Measurements from ENCODE around the gene AGPAT4. TPM values are rescaled to one million over a fixed set of nuclear protein-coding genes. Genes with fewer than 3 reads are reported as not detected.

The AGPAT4 gene
- total RNA-seq, 1 experiment from 2014 or later, result 22.0 TPM

DNA sequence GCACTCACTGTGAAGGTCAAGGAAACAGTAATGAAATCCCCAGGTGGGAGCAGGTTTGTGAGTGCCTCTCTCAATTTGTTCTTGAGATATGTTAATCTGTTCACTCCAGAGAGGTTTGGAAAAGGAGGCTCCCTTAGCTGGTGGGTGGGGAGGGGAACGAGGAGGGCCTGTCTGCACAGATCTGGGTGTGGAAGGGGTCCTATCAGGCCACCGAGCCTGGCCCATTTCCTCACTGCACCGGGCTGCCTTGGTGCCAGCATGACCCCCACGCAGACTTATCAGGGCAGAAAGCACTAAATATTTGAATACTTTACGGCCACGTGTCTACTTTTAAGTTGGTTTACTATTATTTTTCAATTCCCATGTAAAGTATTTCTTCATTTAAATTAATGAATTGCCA lies 8.3 kb downstream of the AGPAT4 start:
- DNase-seq, result no peak
- no peak overlapping the region for H3K14ac ChIP-seq (ENCODE audit: insufficient read depth, low read length)
- Mint-ChIP-seq H3K27me3 (ENCODE audit: low read depth) (no peaks in the 10 kb centered on the region; the same call in 1 of the 2 replicates), H3K27ac (peak overlapping the region in 1 of 3 experiments; percentile 68; a peak in 1 of 7 replicates), H3K36me3 (ENCODE audit: insufficient read depth in 1 of 3, low read depth in 3 of 3) (peaks cover 27 to 46% (median 37%) of the 10 kb centered on the region in 3 experiments), H3K4me1 (peaks cover 30 to 31% of the 10 kb centered on the region in 2 experiments), H3K9me3 (no peaks in the 10 kb centered on the region), H3K4me3 (no peak overlapping the region)
- TF ChIP-seq, protein P1, sequence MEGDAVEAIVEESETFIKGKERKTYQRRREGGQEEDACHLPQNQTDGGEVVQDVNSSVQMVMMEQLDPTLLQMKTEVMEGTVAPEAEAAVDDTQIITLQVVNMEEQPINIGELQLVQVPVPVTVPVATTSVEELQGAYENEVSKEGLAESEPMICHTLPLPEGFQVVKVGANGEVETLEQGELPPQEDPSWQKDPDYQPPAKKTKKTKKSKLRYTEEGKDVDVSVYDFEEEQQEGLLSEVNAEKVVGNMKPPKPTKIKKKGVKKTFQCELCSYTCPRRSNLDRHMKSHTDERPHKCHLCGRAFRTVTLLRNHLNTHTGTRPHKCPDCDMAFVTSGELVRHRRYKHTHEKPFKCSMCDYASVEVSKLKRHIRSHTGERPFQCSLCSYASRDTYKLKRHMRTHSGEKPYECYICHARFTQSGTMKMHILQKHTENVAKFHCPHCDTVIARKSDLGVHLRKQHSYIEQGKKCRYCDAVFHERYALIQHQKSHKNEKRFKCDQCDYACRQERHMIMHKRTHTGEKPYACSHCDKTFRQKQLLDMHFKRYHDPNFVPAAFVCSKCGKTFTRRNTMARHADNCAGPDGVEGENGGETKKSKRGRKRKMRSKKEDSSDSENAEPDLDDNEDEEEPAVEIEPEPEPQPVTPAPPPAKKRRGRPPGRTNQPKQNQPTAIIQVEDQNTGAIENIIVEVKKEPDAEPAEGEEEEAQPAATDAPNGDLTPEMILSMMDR (conservative IDR thresholded peaks at IDR 0.05), result no peak
- no peaks in the 10 kb centered on the region for H3K27me3 ChIP-seq (ENCODE audit: insufficient read depth, low read length)
- no CpG with 5 or more reads among the region's 6 CpGs for WGBS (ENCODE audit: extremely low coverage, insufficient read length, low lambda C conversion rate)
- H3K27ac ChIP-seq (ENCODE audit: insufficient read length, low read depth, low read length), result no peak overlapping the region
- no peak overlapping the region for H2BK5ac ChIP-seq (ENCODE audit: insufficient read length, low read length)
- H3K56ac ChIP-seq (ENCODE audit: insufficient read length, low read depth, low read length), result no peak overlapping the region
- H3K9ac ChIP-seq (ENCODE audit: extremely low read depth, insufficient read length, low read length), result no peak overlapping the region
- H2AFZ ChIP-seq (ENCODE audit: low read length), result no peak overlapping the region
- no peak overlapping the region for H2BK12ac ChIP-seq (ENCODE audit: insufficient read length, low read depth, low read length)
- H3K4me2 ChIP-seq (ENCODE audit: insufficient read depth, insufficient read length, low read length), result no peak overlapping the region
- H3K79me1 ChIP-seq (ENCODE audit: insufficient read depth, low read depth, low read length, poor library complexity, severe bottlenecking), result peaks cover 6% of the 10 kb centered on the region
- H3K23ac ChIP-seq (ENCODE audit: insufficient read length, low read depth, low read length), result no peak overlapping the region
- no peak overlapping the region for H4K5ac ChIP-seq (ENCODE audit: insufficient read length, low read depth, low read length)
- no peaks in the 10 kb centered on the region for H3K9me3 ChIP-seq (ENCODE audit: control insufficient read depth, low read depth, low read length)
- no peak overlapping the region for H4K8ac ChIP-seq (replicated peaks; ENCODE audit: insufficient read length, low read depth, low read length)
- H3K79me2 ChIP-seq (ENCODE audit: insufficient read depth, low read length), result peaks cover 6% of the 10 kb centered on the region; the same call in 1 of the 2 replicates
- H3T11ph ChIP-seq (ENCODE audit: low read length), result no peak overlapping the region
- H3K23me2 ChIP-seq (ENCODE audit: insufficient read length, low read depth, low read length, poor library complexity, severe bottlenecking), result no peaks in the 10 kb centered on the region
- no peak overlapping the region for H4K91ac ChIP-seq (ENCODE audit: insufficient read length, low read depth, low read length)
- H2AK5ac ChIP-seq (ENCODE audit: insufficient read length, low read length), result no peak overlapping the region
- H4K20me1 ChIP-seq (ENCODE audit: control insufficient read depth, insufficient read depth, insufficient read length), result no peaks in the 10 kb centered on the region
- H3K18ac ChIP-seq (ENCODE audit: insufficient read length, low read depth, low read length), result no peak overlapping the region
- H2BK20ac ChIP-seq (ENCODE audit: low read depth, low read length, poor library complexity, severe bottlenecking), result no peak overlapping the region
- H2BK15ac ChIP-seq (ENCODE audit: low read depth, low read length), result no peak overlapping the region
- H2BK120ac ChIP-seq (ENCODE audit: low read depth, low read length, poor library complexity, severe bottlenecking), result no peak overlapping the region
- peaks cover 2% of the 10 kb centered on the region; the same call in 1 of the 2 replicates for H3K4me1 ChIP-seq (ENCODE audit: insufficient read depth, low read length)
- H3K4ac ChIP-seq (ENCODE audit: low read depth, low read length), result no peak overlapping the region
